Activated CD8-positive, alpha-beta memory T cell treated with anti-CD3 and anti-CD28 coated beads for 24 hours (primary cell): ENCODE data around the gene GATA2.

Experiments used
- DNase-seq: peaks from one replicate; pipeline ENCODE4 v3.0.0-alpha.2; 2020

GATA2 gene

DNA sequence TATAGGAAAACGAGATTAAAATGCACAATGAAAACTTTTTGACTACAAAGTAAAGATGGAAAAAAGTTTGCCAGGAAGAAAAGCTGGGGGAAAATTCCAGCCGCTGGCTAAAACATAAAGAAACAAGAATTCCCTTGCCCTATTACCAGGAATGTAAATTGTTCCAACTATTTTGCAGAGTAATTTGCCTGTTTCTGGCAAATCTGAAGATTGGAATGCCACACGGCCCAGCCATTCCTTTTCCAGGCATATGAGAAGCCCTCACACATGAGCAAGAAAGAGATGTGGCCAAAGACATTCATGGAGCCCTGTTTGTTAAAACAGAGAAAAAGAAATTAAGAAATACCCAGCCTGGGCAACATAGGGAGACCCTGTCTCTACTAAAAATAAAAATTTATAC, 8.4 kb upstream of the GATA2 start:
- no peak for DNase-seq

DNA sequence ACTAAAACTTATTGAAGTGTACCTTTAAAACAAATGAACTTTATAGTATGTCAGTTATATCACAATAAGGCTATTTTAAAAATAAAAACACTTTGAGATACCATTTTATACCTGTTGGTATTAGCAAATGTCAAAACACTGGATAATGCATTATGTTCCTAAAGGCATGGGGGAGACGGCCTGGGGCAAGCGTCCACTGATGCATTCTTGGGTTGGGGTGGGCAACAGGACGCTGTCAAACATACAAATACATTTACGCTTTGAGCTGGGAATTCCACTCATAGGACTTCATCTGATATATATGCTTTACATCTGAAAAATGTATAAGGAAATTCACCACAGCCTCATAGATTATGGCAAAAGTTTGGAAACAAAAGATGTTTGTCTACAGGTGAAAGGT, 7.6 kb upstream of the GATA2 start:
- peak; percentile 19 for DNase-seq

DNA sequence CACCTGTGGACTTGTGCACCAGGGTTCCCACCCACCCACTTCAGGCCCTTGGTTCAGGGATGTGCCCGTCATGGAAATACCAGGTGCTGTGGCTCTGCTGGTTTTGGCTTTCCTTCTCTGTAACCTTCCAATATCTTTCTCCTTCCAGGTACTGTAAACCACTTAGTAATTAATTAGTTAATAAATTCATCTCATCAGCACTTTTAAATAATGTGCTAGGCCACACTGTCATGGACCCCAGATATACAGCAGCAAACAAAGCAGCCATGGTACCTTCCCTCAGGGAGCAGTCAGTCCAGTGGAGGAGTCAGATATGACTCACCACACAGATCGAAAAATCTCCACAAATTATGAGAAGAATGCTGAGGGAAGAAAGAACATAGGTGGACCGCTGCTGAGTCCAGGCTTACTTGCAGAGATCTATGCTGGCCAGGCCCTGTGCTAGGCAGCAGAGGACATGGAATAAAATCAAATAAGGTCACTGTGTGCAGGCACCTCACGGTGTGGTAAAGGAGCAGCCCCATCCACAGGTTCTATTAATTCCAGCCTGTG, 6.8 kb upstream of the GATA2 start:
- DNase-seq, result peak; percentile 9

DNA sequence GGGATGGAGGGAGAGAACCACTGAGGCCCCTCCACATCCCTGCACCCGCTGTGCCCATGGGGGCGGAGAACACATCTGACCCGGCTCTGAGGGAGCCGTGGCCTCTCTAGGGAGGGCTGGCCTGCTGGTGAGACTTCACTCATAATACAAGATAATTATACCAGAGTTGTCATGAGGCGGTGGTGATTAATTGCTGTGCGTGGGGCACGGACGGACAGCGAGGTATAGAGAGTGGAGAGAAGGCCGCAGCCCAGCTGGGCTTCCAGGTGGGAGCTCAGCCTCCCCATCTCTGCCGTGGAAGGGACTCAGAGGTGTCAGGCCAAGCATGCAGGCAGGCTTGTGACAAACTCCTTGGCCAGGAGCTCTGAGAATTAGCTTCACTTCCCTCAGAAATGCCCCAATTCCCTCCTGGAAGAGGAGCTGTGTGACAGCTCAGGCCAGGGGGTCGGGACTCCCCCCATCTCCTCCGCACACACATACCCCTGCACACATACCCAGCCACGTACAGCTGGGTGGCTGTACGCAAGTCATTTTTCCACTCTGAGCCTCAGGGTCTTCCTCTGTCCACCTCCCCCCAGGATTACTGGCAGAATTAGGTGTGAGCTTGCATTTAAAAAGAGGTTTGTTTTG, 6.0 kb upstream of the GATA2 start:
- peak; percentile 48 for DNase-seq

DNA sequence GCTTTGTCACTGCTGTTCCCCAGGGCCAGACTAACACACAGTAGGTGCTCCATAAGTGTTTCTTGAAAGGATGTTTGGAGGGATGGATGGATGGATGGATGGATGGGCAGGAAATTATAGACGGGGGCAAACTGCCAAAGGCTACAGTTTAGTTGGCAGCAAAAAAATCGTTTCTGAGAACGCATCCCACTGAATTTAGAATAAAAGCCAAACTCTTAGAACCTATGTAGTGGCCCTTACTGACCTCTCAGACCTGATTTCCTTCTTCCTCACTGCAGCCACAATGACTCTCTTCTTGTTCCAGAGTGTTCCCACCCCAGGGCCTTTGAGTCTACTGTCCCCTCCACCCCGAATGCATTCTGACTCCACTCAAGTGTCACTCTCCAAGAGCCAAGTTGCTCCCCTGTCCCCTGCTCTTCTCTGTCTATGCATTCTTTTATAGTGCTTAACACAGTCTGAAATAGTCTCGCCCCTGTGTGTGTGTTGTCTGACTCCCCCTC, 5.2 kb upstream of the GATA2 start:
- peak; percentile 51 for DNase-seq

DNA sequence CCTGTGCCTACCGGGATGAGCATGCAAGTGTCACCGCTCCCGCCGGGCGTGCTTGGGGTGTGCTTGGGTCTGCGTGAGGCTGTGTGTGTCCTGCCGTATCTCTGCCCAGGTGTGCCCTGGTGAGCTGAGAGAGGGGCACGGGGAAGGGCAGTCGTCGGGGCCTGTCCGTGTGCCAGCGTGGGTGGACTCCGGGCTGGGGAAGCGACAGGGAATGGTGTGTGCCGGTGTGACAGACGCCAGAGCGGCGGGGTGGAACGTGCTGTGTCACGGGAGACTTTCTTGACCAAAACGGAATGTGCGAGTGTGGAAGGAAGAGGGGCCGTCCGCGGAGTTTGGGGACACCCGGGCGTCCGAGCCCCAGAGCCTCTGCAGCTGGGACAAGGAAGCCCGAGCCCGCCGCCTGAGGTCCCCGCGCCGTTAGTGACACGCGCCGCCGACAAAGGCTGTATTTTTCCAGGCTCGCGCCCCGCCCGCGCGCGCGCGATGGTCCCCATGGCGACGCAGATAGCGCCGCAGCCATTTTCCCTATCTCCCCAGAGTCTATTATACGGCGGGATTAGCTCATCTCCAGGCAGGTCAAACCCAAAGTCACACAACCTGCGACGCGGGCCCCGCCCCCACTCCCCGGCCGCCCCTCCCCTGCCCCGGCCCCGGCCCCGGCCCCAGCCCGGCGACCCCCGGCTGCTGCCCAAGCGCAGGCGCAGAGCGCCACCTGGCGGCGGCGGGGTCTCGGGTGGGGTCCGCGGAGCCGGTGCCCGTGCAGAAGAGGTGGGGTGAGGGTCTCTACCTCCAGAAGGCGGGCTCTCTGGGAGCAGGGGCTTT, 4.5 kb upstream of the GATA2 start:
- peak; percentile 91 for DNase-seq

DNA sequence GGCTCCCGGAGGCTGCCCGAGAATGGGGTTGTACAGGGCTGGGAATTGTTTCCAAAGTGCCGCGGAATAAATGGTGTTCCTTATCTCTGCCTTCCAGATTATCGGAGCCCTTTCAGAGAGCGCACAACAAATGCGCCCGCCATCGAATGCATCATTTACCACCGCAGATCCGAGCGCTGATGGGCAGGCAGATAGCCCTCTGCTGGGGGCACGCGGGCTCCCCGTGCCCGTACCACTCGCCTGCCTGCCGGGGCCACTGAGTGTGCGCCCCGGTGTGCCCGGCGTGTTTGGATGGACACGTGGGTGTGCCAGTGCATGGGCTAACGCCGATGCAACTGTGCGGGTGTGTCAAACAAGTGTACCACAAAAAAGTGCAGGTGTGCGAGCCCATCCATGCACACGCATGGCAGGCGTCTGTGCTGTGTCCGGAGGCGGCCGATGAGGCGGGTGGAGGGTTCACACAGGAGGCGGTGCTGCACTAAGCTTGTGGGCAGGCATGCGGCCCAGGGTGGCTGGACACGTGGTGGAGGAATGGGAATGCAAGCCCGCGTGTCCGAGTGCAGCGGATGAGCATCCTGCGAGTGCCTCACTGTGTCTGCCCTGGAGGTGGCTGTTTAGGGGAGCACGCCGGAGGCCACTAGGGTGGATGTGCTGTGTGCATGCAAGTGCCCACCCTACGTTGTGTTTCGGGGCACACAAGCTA, 3.8 kb upstream of the GATA2 start:
- DNase-seq, result peak; percentile 63

DNA sequence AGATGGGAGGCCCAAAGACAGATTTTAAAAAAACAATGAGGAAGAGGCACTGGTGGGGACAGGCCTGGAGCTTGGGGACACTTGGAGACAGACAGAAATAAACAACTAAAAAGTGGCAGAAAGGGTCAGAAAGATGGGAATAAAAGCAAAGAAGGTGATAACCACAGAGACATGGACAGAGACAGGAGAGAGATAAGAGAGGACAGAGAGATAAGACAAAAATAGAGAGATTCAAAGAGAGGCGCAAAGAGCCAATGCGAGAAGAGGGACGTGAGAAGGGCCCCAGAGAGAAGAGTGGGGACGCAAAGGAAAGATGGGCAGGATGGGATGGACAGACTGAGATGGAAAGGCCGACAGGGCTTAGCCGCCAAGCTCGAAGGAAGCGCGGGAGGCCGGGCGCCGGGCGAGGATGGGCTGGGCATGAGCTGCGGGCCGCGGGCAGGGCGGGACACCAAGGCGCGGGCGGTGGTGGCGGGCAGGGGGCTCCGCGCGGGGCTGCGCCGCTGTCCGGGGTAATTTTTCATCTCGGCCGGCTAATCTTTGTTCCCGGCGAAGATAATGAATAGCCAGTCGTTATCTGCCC, 3.1 kb upstream of the GATA2 start:
- DNase-seq, result peak; percentile 52

DNA sequence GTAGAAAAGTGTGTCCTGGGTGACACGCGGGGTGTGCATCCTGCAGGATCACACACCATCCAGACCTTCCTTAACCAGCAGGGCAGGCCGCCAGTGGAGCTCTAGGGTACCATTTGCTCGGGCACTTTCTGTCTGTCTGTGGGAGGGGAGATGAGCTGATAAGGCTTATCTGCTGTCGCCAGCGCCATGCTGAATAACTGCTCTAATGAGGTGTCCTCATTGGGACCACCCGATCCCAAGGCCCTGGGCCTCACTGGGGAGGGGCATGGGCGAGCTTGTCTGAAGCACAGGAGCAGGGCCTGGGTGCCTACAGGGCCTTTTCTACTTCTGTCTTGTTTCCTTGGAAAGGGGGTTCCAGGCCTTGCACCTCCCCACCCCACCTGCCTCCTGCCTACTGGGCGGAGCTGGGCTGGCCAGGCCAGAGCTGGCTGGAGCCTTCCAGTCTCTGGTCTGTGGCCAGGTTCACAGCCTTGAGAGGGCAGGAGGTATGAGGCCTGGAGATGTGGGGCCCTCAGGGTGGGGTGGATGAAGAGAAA, 2.5 kb upstream of the GATA2 start:
- DNase-seq, result peak; percentile 52

DNA sequence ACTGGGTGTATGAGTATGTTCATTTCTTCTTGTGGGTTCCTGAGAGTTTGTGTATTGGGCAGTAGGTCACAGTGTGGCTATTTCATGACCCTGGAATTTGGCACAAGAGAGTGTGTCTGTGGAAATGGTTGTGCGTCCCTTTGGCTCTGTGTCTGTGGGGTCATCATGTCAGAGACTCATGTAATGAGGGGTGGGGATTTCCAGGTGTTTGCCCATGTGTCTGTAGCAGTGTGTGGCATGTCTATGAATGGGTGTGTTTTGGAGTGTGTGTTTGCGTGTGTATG, 1.3 kb upstream of the GATA2 start:
- DNase-seq, result no peak

DNA sequence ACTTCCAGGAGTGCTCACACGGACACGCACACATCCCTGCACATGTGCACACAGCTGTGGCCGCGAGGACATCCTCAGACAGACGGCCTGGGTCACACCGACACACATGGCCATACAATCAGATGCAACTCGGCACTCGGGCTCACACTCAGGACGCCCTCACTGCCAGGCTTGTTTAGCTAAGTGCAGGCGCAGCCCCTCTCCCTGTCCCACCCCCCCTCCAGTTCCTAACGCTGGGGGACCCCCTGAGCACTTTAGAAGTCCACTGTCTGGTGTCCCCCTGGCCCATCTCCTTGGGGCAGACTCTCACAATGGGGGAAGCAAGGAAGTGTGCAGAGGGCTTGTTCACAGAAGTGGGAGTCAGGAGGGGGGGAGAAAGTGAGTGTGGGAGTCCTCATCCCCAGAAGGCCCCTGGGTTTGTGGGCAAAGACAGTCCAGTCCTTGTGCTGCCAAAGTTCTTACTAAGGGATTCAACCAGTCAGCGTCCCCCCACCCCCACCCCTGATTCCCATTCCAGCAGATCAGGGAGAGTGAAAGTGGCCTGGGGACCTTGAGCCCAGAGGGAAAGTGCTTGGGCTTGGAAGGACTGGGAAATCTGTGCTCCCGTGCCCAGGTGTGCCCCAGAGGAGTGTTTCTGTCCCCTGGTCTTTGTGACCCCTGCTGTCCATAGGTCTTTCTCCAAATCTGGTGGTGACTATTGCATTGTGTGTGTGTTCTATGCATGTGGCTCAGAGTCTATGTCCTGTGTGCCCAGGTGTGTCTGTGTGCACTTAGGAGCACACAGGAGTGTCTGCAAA, 767 bp upstream of the GATA2 start:
- DNase-seq, result peak; percentile 55

DNA sequence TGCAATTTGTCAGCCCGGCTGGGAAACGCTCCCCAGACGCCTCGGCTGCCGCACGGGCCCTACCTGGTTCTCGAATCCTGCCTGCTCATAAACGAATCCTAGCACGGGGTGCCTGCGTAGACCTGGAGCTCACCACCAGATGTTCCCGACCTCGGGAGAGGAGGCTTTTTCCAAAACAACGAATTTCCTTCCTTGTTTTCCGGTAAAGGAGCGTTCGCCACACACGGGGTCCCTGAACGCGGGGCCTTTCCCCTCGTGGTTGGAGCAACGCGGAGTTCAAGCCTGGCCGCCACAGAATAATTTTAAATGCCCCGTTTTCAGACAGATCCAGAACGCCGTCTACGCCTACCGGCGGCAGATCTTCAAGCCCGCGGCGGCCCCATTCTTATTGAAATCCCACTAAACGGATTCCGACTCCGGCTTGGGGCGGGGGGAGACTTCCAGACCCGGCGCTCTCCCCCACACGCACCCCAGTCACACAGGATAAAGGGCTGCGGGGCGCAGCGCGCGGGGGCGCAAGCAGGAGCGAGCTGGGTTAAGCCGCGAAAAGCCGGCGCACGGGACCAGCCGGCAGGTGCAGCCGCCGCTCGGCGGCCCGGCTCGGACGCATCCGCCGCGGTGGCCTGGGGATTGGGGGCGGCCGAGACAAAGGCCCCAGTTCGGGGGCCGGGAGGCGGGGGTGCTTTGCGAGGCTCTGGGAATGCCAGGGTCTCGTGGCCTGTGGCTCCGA, 895 bp downstream of the GATA2 start:
- DNase-seq, result peak; percentile 75

DNA sequence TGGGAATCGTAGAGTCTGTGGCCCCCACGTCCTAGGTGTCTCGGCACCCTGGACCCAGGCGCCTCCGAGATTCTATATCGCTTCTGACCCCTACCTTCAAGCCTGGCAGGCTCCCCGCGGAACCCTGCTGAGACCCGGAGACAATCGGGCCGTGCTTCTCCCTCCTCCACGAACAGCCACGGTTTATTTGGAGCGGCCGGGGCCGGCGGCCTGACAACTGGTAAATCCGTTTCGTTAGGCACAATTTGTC, 1.4 kb downstream of the GATA2 start:
- DNase-seq, result peak; percentile 73

DNA sequence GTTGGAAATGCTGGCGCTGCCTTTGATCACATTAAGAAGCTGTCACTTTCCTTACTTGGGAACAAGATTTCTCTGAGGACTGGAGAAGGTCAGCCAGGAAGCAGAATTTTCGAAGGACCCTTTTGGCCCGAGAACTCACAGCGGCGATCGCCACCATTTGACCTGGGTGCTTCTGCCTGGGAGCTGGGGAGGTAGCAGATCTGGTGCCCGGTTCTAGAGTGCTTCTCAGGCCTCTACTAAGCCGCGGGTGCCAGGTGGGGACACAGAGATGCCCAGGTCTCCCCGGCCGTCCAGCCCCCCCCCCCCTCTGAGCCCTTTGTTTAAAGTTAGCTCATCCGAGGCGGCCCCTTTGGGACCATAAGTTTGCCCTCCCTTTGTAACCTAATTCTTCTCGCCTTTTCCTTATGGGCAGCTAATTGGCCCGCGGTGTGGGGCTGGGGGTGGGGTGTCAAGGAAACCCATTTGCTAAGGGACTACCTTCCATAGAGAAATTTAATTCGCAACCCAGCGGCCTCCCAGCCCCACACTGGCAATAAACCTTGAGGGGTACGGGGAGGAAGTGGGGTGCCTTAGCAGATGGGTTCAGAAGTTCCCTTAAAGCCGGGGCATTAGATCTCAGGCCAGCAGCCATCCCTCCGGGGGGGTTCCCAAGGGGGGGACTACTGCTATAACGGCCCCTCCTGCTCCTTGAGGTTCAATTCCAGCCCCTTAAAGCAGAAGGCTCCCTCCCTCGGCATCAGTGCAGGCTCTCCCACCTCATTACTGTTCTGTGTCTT, 1.9 kb downstream of the GATA2 start:
- peak; percentile 63 for DNase-seq

DNA sequence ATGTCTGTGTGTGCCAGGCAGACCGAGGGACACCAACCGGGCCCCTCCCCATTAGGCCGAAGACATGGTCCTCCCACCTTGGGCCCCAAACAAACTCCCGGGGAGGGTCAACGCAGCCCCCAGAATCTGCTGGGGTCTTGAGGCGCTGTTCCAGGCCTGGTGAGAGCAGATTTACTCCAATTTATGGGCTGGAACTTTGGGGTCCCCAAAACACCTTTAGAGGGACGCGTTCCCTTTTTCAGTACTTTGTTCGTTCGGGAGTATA, 2.4 kb downstream of the GATA2 start:
- no peak for DNase-seq

DNA sequence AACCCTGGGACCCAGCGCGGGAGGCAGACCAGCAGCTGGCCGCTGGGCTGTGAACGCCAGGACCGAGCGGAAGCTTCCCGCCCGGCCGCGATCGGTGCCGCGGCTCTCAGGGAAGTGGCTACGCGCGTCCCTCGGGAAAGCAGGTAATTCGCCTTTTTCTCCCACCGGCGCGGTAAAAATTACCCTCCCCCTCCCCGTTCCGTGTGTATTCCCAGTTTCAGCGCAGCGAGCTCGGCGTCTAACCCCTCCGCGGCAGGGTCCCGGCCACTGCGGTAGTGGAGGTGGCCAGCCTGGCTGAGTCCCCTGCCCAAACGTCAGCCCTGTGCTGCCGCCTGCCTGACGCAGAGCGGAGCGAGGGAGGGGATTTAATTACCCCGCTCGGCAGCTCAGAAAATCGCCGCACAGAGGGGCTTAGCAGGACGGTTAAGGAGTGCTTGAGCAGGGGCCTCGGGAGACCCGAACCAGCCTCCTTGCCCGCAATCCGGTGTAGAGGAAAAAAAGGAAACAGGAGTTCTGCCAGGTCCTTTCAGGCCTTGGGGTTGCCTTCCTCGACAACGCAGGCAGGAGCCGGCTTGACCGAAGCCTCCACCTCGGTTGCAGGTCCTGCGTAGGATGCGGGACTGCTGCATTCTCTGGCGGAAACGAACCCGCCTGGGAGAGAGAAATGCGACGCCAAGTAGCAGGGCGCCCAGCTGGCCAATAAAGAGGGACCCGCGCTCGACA, 2.9 kb downstream of the GATA2 start:
- DNase-seq, result peak; percentile 70

DNA sequence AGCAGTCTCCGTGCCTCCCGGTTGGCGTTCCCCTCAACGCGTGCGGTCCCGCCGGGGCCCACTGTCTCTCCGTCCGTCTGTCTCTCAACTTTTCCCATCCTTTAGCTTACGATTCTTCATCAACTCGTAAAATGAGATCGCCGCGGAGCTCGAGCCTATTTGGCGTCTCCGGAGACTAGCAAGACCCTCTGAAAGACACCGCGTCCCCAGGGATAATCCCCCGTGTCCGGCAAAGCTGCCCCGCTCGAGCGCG, 3.4 kb downstream of the GATA2 start:
- no peak for DNase-seq

DNA sequence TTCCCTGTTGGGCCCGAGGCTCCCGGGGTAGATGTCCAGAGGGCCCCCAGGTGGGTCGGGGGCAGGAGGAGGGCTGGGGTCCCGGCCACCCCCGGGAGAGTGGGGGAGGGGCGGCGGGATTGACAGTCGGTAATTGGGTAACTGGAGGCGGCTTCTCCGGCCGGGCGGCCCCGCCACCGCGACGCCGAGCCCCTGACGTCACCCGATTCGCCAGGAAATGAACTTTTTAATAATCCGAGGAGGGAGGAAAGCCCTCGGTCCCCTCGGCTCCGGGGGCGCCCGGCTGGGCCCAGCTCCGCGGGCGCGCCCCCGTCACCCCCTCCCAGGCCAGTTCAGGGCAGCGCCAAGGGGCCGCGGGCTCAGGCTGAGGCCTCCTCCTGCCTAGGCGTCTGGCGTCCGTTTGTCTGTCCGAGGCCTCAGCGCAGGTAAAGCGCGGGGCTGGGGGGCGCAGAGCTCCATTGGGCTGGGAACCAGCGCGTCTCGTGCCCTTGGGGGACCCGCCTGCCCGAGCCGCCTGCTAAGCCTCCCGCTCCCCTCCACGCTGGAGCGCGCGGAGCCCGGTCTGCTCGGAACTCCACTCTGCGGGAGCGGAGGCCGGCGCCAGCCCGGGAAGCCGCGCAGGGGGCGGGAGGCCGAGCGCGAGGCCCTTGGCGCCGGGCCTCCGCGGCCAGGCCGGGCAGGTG, 3.9 kb downstream of the GATA2 start:
- peak; percentile 72 for DNase-seq

DNA sequence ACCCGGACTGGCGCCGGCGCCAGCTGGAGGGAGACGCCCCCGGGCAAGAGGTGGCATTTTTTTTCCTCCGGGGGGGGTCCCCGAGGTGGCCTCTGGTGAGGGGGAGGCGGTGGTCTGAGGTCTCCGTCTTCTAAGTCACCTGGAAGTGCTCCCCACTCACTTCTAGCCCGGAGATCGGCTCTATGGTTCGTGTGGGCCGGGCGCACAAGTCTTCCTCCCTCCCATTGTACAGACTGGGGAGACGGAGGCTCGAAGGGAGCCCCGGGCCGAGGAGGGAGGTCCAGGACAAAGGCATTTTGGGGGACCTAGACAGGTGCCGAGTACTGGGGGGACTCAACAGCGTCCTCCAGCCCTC, 4.4 kb downstream of the GATA2 start:
- DNase-seq, result peak; percentile 68
